Activated CD4-positive, alpha-beta T cell treated with anti-CD3 and anti-CD28 coated beads, Interleukin-2, amount 50 U/mL, for 24 hours (primary cell): ENCODE data around the gene C8A.

ENCODE experiments used
- DNase-seq, 2 donors: peaks; one replicate each; pipeline ENCODE4 v3.0.0-alpha.2; 2020; ENCODE audit warnings: low read depth in 1 of 2, low spot score in 1 of 2

The C8A gene

GRCh38 chr1:56965916-56966697, 111.5 kb downstream of the C8A start, which contains the start of gene C8B:
C8B (minus strand) TSS chr1:56966015; CDS start chr1:56965948, 67 bp downstream.
- DNase-seq: no peak

- DNase-seq: no peak
These were observed 112.1 kb downstream of the C8A start for GRCh38 chr1:56966698-56966999.

DNA sequence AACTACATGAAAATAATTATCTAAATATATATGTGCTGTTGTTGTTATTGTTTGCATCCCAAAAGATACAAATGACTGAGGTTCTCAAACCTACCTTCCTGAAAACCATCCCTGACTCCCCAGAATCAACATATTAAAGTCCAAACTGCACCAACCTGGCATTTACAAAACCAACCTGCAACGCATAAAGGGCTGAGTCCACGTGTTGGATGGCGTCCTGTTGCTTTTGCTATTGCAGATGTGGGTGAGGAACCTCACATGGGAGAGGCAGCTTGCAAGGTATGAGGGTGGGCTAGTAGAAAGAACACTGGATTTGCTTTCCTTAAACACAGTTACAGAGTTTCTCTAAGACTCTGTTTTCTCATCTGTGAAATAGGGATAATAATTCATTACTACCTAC, 112.8 kb downstream of the C8A start:
- no peak for DNase-seq
